Measurements from ENCODE around the gene MATR3. TPM values are rescaled to one million over a fixed set of nuclear protein-coding genes. Genes with fewer than 3 reads are reported as not detected.

The MATR3 gene
- total RNA-seq, 4 donors from 2014 or later: 115 to 188 (median 156) TPM

- Histone ChIP-seq H3K27me3 (no peaks in the 10 kb centered on the region), H3K27ac (no peak overlapping the region), H3K4me1 (peaks cover 20 to 25% of the 10 kb centered on the region in 2 donors), H3K4me3 (no peak overlapping the region), H3K36me3 (no peaks in the 10 kb centered on the region), H3K9me3 (no peaks in the 10 kb centered on the region)
- no peak for DNase-seq
- intact Hi-C loops (cut with DNase I; ENCODE audit: low total_unique reads) (loop anchor here (1.0 to 10.0 kb wide), 4 partner anchors 173 to 799 kb away; partner anchors contain the start of genes CTNNA1 and EGR1), in situ Hi-C loops (cut with MboI; ENCODE audit: low sequenced_read_pairs in 4 of 4) (loop anchor here (5.0 to 25.0 kb wide), 5 partner anchors 439 to 689 kb away; partner anchors contain the start of genes HSPA9 (in 3 of the 4) and CTNNA1 (in 1 of the 4))
- TF ChIP-seq CTCF (IDR thresholded peaks at IDR 0.05 in 4 of 5, conservative IDR thresholded peaks at IDR 0.05 in 1 of 5) (no peak), POLR2A (IDR thresholded peaks at IDR 0.05) (no peak)
- no peak for ATAC-seq
These were observed 29.6 kb upstream of the MATR3 start for GRCh38 chr5:139263946-139264345.

- Histone ChIP-seq H3K9me3 (no peaks in the 10 kb centered on the region), H3K27me3 (no peaks in the 10 kb centered on the region), H3K27ac (no peak overlapping the region), H3K4me3 (no peak overlapping the region), H3K4me1 (peaks cover 22 to 27% of the 10 kb centered on the region in 2 donors), H3K36me3 (no peaks in the 10 kb centered on the region)
- DNase-seq (no peak), ATAC-seq (no peak)
- intact Hi-C loops (cut with DNase I; ENCODE audit: low total_unique reads): loop anchor here (10.0 kb wide), 1 partner anchor 800 kb away; the partner anchor contains the start of gene EGR1
- no peak for TF ChIP-seq CTCF (IDR thresholded peaks at IDR 0.05 in 4 of 5, conservative IDR thresholded peaks at IDR 0.05 in 1 of 5)
- no peak for TF ChIP-seq POLR2A (IDR thresholded peaks at IDR 0.05)
- in situ Hi-C loops (cut with MboI; ENCODE audit: low sequenced_read_pairs in 4 of 4): loop anchor here (5.0 to 25.0 kb wide), 5 partner anchors 440 to 690 kb away; partner anchors contain the start of genes HSPA9 (in 4 of the 4) and CTNNA1 (in 1 of the 4)
These were observed 28.5 kb upstream of the MATR3 start for GRCh38 chr5:139265001-139265400.

GRCh38 chr5:139266236-139266635 is 27.3 kb upstream of the MATR3 start:
- ATAC-seq: no peak
- Histone ChIP-seq H3K9me3 (no peaks in the 10 kb centered on the region), H3K27ac (no peak overlapping the region), H3K4me3 (no peak overlapping the region), H3K4me1 (peaks cover 27 to 36% of the 10 kb centered on the region in 2 donors), H3K27me3 (no peaks in the 10 kb centered on the region), H3K36me3 (no peaks in the 10 kb centered on the region)
- in situ Hi-C loops (cut with MboI; ENCODE audit: low sequenced_read_pairs in 4 of 4) (loop anchor here (5.0 to 25.0 kb wide), 5 partner anchors 441 to 691 kb away; partner anchors contain the start of genes HSPA9 (in 4 of the 4) and CTNNA1 (in 1 of the 4)), intact Hi-C loops (cut with DNase I; ENCODE audit: low total_unique reads) (loop anchor here (10.0 kb wide), 1 partner anchor 801 kb away; the partner anchor contains the start of gene EGR1)
- TF ChIP-seq CTCF (IDR thresholded peaks at IDR 0.05 in 4 of 5, conservative IDR thresholded peaks at IDR 0.05 in 1 of 5) (no peak), POLR2A (IDR thresholded peaks at IDR 0.05) (no peak)
- DNase-seq: no peak

GRCh38 chr5:139267481-139267880 is 26.1 kb upstream of the MATR3 start:
- no peaks in the 10 kb centered on the region for H3K9me3 ChIP-seq
- intact Hi-C loops (cut with DNase I; ENCODE audit: low total_unique reads) (loop anchor here (10.0 kb wide), 1 partner anchor 803 kb away; the partner anchor contains the start of gene EGR1), in situ Hi-C loops (cut with MboI; ENCODE audit: low sequenced_read_pairs in 4 of 4) (loop anchor here (5.0 to 25.0 kb wide), 5 partner anchors 443 to 693 kb away; partner anchors contain the start of genes HSPA9 (in 4 of the 4) and CTNNA1 (in 1 of the 4))
- TF ChIP-seq POLR2A (IDR thresholded peaks at IDR 0.05) (no peak), CTCF (IDR thresholded peaks at IDR 0.05 in 4 of 5, conservative IDR thresholded peaks at IDR 0.05 in 1 of 5) (no peak)
- H3K27me3 ChIP-seq: no peaks in the 10 kb centered on the region
- ATAC-seq (no peak), DNase-seq (no peak)
- H3K36me3 ChIP-seq: no peaks in the 10 kb centered on the region
- no peak overlapping the region for H3K4me3 ChIP-seq
- peaks cover 33 to 45% of the 10 kb centered on the region in 2 donors for H3K4me1 ChIP-seq
- peak overlapping the region; percentile 92 to 98 (median 97) for H3K27ac ChIP-seq
